GM19452 (cell line): ENCODE measurements around the gene USE1.

ENCODE experiments used
- ATAC-seq: cut with Tn5 transposase; IDR thresholded peaks from one replicate; pipeline ENCODE4 v1.9.1; 2021; ENCODE audit not compliant: unreplicated experiment

USE1 gene

GRCh38 chr19:17256130-17256529, 41.0 kb downstream of the USE1 start:
- no peak for ATAC-seq

DNA sequence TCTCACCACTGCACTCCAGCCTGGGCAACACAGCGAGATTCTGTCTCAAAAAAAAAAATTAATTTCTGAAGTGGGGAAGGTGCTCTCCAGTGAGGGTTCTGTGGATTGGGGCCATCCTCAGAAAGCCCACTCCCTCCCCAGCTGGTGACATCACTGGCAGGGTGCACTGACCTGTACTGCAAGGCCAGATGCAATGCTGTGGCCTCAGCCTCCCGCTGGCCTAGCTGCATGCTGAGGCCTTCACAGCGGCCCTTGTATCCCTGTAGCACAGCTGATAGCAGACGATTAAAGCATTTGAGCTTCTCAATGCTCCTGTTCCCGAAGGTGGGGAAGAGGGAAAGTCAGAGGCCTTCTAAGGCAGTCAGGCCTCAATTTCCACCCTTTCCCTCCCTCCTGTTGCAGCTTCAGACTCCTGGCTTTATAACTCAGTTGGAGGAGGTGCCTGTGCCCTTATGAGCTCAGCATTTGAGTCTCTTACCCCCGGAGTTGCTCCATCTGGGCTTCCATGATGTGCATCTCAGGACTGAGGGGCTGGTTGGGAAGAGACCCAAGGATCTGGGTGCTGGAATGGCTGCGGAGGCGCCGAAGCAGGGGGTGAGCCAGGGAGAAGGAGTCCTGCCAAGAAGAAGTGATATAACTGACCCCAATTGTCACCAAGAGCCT, 44.1 kb downstream of the USE1 start:
- no peak for ATAC-seq

- ATAC-seq = no peak
These were observed 44.8 kb downstream of the USE1 start for GRCh38 chr19:17259934-17260333.

GRCh38 chr19:17260842-17261325, 45.7 kb downstream of the USE1 start:
- peak; percentile 66 for ATAC-seq

GRCh38 chr19:17262557-17262956, 47.4 kb downstream of the USE1 start:
- no peak for ATAC-seq

GRCh38 chr19:17263712-17264640, 48.8 kb downstream of the USE1 start:
- ATAC-seq = no peak

- no peak for ATAC-seq
These were observed 49.5 kb downstream of the USE1 start, which contains the start of gene USHBP1 for GRCh38 chr19:17264641-17264979. Gene USHBP1 (minus strand): TSS chr19:17264745. CDS start chr19:17264299, 446 bp downstream.

- no peak for ATAC-seq
These were observed 50.9 kb downstream of the USE1 start for GRCh38 chr19:17266026-17266425.

DNA sequence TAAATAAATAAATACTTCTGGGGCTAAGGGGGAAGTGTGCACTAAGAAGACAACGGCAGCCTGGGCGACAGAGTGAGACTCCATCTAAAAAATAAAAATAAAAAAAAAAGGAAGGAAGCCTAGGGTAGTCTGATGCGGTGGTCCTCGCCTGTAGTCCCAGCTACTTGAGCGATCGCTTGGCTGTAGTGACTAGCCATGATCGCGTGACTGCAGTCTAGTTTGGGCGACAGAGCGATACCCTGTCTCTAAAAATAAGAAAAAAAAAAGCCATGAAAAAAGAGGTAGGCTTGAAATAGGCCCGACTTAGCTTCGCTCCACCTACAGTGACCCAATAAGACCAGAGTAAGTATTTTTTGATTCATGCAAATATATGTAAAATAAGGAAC, 51.4 kb downstream of the USE1 start:
- peak; percentile 11 for ATAC-seq

- peak; percentile 84 for ATAC-seq
These were observed 52.0 kb downstream of the USE1 start, which contains the start of gene BABAM1 for GRCh38 chr19:17266975-17267788. Gene BABAM1 (plus strand): TSS chr19:17267443. CDS start chr19:17268807, 1,364 bp downstream.

GRCh38 chr19:17268754-17269153, 53.6 kb downstream of the USE1 start:
- ATAC-seq = no peak
